Measurements from ENCODE around the gene CASKIN2. TPM values are rescaled to one million over a fixed set of nuclear protein-coding genes. Genes with fewer than 3 reads are reported as not detected.

Gene CASKIN2
- total and polyA plus RNA-seq, 9 donors, result 11.4 to 27.9 (median 23.8) TPM

DNA sequence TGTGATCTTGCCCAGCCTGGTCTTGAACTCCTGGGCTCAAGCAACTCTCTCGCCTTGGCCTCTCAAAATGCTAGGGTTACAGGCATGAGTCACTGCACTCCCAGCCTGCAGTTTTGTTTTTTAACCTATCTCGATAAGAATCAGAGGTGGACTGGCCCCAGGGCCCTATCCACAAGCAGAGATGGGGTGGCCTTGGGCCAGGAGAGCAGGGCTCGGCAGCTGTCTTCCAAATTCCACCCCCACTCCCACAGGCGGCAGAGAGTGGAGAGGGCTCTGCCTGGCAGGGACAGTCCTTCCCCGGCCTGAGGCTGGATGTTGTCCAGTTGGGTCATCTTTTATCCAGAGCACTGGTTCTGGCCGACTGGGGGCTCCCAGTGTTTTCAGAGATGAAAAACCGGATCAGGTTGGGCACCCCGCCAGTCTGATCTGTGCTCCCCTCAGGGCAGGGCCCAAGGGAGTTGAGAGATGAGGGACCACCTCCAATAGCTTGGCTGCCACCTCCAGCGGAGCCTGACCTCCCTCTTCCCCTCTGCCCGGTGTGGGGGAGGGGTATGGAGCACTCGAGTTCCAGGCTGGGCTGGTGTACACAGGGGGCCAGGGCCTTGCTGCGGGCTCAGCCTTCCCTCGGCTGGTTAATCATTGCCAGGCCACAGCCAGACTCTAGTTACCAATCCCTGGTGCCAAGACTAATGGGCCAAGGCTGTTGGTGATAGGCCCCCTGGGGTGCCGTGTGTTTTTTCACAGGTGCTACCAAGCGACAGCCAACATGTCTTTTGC, 41.9 kb upstream of the CASKIN2 start:
- peak; percentile 60 for DNase-seq
- no peaks in the 10 kb centered on the region for H3K9me3 ChIP-seq (replicated peaks; ENCODE audit: control insufficient read depth, low read depth, low read length)
- H3K27ac ChIP-seq (ENCODE audit: low read length), result peak overlapping the region; percentile 79
- WGBS (ENCODE audit: insufficient coverage), result 48% methylated on average over 10 of the region's 15 CpGs
- H3K4me1 ChIP-seq (ENCODE audit: control insufficient read depth, insufficient read depth, low read length), result peaks cover 41% of the 10 kb centered on the region
- no peaks in the 10 kb centered on the region for H3K27me3 ChIP-seq (ENCODE audit: control insufficient read depth, insufficient read depth, low read length)
- no peak overlapping the region for H3K4me3 ChIP-seq (ENCODE audit: low read length)
- H3K36me3 ChIP-seq (ENCODE audit: control insufficient read depth, insufficient read depth, low read length), result no peaks in the 10 kb centered on the region

DNA sequence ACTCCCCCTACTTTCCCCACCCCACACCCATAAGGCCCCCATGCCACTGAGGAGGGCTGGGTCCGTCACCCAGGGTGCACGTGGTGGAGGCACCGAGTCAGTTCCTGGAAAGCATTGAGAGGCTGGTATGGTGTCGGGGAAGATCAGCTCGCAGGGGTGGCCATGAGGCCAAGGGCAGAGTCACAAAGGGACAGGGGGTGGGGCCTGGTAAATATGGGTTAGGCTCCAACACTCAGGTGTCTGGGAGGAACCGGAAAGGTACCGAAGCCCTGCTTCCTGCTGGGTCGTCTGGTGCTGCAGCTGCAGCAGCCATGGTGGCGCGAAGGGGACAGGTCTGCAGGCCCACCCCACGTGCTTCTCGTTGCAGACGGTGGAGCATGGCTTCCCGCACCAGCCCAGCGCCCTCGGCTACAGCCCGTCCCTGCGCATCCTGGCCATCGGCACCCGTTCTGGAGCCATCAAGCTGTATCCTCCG, 40.4 kb upstream of the CASKIN2 start:
- Histone ChIP-seq H3K27me3 (ENCODE audit: control insufficient read depth, insufficient read depth, low read length) (no peaks in the 10 kb centered on the region), H3K27ac (ENCODE audit: low read length) (no peak overlapping the region), H3K36me3 (ENCODE audit: control insufficient read depth, insufficient read depth, low read length) (no peaks in the 10 kb centered on the region), H3K4me1 (ENCODE audit: control insufficient read depth, insufficient read depth, low read length) (peaks cover 41% of the 10 kb centered on the region), H3K4me3 (ENCODE audit: low read length) (no peak overlapping the region), H3K9me3 (replicated peaks; ENCODE audit: control insufficient read depth, low read depth, low read length) (no peaks in the 10 kb centered on the region)
- 89% methylated on average over 21 of the region's 21 CpGs for WGBS (ENCODE audit: insufficient coverage)
- DNase-seq, result no peak

DNA sequence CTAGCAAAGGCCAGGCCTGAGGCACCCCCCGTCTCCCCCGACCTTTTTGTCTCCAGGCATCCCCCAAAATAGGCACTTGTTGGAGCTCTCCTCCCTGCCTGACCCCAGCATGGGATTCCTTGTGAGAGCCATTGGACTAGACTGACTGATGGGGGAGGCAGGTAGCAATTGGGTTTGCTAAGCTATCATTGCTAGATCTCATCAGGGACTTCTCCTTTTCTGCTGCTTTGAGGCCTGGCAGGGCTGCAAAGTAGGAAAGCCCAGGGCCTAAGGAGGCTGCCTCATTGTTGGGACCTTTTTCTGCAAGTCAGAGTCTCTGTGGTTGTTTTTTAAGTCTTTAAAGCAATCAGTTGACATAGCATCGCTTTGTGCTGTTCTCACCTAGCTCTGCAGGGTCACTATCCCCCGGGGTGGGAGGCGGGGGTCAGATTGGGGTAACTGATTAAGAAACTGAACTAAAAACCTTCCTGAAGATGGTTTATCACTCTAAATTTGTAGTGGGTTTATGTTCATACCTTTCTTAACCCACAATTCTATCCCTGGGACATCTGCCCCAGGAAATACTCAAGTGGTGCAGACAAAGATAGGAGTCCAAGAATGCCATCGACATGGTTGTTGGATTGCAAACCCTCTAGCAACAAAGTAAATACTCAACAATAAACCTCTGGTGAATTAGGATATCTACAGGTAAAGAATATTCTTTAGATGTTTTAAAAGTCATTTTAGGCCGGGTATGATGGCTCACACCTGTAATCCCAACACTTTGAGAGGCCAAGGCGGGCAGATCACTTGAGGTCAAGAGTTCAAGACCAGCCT, 38.2 kb upstream of the CASKIN2 start:
- H3K9me3 ChIP-seq (replicated peaks; ENCODE audit: control insufficient read depth, low read depth, low read length), result no peaks in the 10 kb centered on the region
- no peak for DNase-seq

DNA sequence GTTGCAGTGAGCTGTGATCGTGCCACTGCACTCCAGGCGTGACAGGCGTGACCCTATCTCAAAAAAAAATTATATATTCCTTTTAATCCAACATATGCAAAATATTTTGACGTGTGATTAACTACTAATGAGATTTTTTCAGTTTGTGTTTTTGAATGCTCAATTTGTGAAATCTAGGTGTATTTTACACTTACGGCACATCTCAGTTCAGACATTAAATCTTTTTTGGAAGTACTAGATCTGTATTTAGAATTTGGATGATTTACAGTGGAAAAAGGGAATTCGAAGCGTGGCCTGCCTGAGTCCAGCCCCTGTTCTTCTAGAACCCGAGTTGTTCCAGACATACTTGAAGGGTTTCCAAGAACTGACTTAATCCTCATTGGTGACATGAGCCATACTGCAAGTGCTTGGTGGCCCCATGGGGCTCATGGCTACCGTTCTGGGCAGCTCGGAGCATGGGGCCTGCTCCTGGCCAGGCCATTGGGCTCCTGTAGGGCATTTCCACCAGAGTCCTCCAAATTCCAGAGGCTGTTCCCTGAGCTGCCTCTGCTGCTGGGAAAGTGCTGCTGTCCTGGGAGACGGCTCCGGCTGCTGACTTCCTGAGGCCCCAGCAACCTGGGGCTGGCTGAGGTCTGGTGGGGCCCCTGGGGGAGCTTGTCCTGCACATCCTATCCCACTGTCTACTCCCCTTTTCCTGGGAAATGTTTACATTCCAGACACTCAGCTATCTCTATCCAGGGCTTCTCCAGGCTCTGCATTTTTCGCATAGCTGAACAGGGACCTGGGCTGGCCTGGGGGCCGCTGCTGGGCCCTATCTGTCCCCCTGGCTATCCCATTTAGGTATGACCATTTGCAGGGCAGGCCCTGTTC, 37.3 kb upstream of the CASKIN2 start:
- peak; percentile 45 for DNase-seq
- H3K27me3 ChIP-seq (ENCODE audit: control insufficient read depth, insufficient read depth, low read length), result no peaks in the 10 kb centered on the region
- H3K9me3 ChIP-seq (replicated peaks; ENCODE audit: control insufficient read depth, low read depth, low read length), result no peaks in the 10 kb centered on the region
- peak overlapping the region; percentile 72 for H3K27ac ChIP-seq (ENCODE audit: low read length)
- H3K4me3 ChIP-seq (ENCODE audit: low read length), result no peak overlapping the region
- 28% methylated on average over 9 of the region's 14 CpGs for WGBS (ENCODE audit: insufficient coverage)
- H3K36me3 ChIP-seq (ENCODE audit: control insufficient read depth, insufficient read depth, low read length), result no peaks in the 10 kb centered on the region
- H3K4me1 ChIP-seq (ENCODE audit: control insufficient read depth, insufficient read depth, low read length), result peaks cover 44% of the 10 kb centered on the region

More for the DNA sequence above, 38.2 kb upstream of the CASKIN2 start:
- H3K4me1 ChIP-seq (ENCODE audit: control insufficient read depth, insufficient read depth, low read length), result peaks cover 53% of the 10 kb centered on the region
- H3K27me3 ChIP-seq (ENCODE audit: control insufficient read depth, insufficient read depth, low read length), result no peaks in the 10 kb centered on the region
- 85% methylated on average over 4 of the region's 8 CpGs for WGBS (ENCODE audit: insufficient coverage)
- H3K27ac ChIP-seq (ENCODE audit: low read length), result peak overlapping the region; percentile 72
- H3K36me3 ChIP-seq (ENCODE audit: control insufficient read depth, insufficient read depth, low read length), result no peaks in the 10 kb centered on the region
- H3K4me3 ChIP-seq (ENCODE audit: low read length), result no peak overlapping the region

DNA sequence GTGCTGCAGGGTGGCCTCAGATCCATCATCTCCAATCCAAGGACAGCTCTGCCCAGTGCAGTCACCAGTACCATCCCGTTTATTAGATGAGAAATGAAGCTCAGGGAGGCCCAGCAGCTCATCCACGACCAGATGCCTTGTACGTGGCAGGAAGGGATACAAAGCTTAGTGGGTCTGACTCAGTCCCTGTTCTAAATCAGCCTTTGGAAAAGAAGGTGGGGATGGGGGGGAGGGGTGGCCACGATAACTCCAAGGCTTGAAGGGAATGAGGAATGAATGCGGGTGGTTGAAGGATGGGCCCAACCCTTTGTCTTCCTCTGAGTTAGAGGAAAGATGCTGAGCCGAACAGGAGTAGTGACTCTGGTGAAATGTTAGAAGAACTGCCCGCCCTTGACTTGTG, 35.9 kb upstream of the CASKIN2 start:
- Histone ChIP-seq H3K4me1 (ENCODE audit: control insufficient read depth, insufficient read depth, low read length) (peaks cover 30% of the 10 kb centered on the region), H3K9me3 (replicated peaks; ENCODE audit: control insufficient read depth, low read depth, low read length) (no peaks in the 10 kb centered on the region), H3K27ac (ENCODE audit: low read length) (no peak overlapping the region), H3K4me3 (ENCODE audit: low read length) (no peak overlapping the region), H3K36me3 (ENCODE audit: control insufficient read depth, insufficient read depth, low read length) (no peaks in the 10 kb centered on the region), H3K27me3 (ENCODE audit: control insufficient read depth, insufficient read depth, low read length) (no peaks in the 10 kb centered on the region)
- WGBS (ENCODE audit: insufficient coverage), result 76% methylated on average over 6 of the region's 7 CpGs
- DNase-seq, result no peak

DNA sequence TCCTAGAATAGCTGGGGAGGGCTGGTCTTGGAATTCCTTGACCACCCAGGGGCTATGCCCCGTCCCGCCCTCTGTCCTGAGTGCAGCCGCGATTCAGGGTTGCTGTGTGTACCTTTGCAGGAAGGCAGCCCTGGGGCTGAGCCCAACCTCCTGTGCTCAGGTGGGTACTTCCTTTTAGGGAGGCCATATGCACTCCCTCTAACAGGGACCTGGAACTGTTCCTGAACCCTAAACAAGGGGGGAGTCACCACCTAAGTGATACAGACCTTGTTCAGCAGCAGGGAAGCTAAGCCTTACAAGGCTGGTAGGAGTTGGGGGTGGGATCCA, 34.8 kb upstream of the CASKIN2 start:
- Histone ChIP-seq H3K27ac (ENCODE audit: low read length) (peak overlapping the region; percentile 74), H3K9me3 (replicated peaks; ENCODE audit: control insufficient read depth, low read depth, low read length) (no peaks in the 10 kb centered on the region), H3K4me1 (ENCODE audit: control insufficient read depth, insufficient read depth, low read length) (peaks cover 29% of the 10 kb centered on the region), H3K4me3 (ENCODE audit: low read length) (no peak overlapping the region), H3K27me3 (ENCODE audit: control insufficient read depth, insufficient read depth, low read length) (no peaks in the 10 kb centered on the region), H3K36me3 (ENCODE audit: control insufficient read depth, insufficient read depth, low read length) (no peaks in the 10 kb centered on the region)
- DNase-seq, result no peak
- 43% methylated on average over 2 of the region's 4 CpGs for WGBS (ENCODE audit: insufficient coverage)

DNA sequence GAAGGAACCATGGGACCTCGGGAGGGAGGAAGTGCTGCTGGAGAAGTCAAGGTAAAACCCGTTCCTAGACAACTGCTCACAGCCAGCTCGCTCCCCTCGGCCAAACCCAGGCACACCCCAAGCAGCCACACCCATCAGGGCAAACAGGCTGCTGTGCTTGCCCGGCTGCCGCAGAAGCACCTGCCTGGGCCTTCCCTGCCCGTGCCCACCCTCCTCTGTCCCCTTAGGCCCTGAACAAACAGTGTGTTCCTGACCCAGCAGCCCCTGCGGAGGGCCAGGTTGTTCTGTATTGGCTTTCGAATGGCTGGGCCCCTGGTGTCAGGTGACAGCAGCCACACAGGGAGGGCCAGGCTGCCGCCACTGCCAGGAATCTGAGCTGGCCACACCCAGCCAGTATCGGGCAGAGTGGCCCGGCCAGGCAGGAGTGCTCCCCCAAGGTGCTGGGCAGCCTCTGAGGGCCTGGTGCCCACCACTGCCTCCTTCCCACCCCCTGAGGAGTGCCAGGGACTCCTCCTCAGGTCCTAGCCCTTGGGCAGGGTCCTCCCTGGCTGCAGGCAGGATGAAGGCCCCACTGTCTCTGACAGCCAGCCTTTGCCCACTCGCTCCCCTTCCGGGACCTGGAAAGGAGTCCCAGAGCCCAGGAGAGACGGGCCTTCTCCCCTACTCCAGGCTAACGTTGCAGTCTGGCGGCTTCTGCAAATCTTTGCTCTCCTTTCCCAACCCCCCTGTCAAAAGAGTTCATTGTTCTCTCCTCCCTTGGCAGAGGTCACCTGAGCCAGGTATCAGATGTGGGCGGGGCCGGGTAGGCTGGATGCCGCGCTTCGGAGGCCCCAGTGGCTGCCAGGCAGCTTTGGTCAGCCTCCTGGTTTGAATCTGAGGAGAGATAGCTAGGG, 34.2 kb upstream of the CASKIN2 start:
- WGBS (ENCODE audit: insufficient coverage), result 32% methylated on average over 11 of the region's 22 CpGs
- H3K36me3 ChIP-seq (ENCODE audit: control insufficient read depth, insufficient read depth, low read length), result no peaks in the 10 kb centered on the region
- no peaks in the 10 kb centered on the region for H3K27me3 ChIP-seq (ENCODE audit: control insufficient read depth, insufficient read depth, low read length)
- no peaks in the 10 kb centered on the region for H3K9me3 ChIP-seq (replicated peaks; ENCODE audit: control insufficient read depth, low read depth, low read length)
- H3K27ac ChIP-seq (ENCODE audit: low read length), result peak overlapping the region; percentile 74
- no peak overlapping the region for H3K4me3 ChIP-seq (ENCODE audit: low read length)
- DNase-seq, result peak; percentile 53
- peaks cover 29% of the 10 kb centered on the region for H3K4me1 ChIP-seq (ENCODE audit: control insufficient read depth, insufficient read depth, low read length)

DNA sequence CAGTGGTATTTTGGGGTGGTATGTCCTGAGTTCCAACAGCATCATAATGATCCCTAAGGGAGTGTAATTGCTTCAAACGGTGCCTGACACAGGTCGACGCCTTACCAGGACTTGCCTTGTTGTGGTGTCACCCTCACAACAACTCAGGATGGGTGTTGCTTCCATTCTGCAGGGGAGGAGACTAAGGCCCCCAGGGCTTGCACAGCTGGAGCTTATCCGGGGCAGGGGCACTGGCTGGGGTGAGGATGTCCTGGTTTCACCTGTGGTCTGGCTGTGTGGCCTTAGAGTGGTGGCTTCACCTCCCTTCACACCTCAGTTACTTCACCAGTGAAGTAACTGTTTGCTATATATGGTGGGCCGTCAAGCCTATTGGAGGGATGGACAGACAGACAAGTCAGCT, 33.5 kb upstream of the CASKIN2 start:
- Histone ChIP-seq H3K27ac (ENCODE audit: low read length) (peak overlapping the region; percentile 74), H3K4me3 (ENCODE audit: low read length) (no peak overlapping the region)

DNA sequence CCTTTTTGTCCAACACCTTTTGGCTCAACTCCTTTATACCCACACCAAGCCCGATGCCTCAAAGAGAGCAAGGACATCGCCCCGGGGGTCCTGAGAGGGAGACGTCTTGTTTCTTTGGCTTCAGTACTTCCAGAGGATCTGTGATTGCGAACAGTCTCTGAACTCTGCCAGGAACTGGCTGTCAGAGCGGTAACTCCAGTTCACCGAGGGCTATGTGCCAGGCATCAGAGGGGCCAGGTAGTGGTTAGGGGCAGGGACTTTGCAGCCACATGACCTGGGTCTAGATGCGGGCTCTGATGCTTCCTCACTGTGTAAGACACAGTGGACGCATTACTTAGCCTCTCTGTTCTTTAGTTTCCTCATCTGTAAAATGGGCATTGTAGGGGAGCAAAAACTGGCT, 31.8 kb upstream of the CASKIN2 start:
- H3K36me3 ChIP-seq (ENCODE audit: control insufficient read depth, insufficient read depth, low read length), result no peaks in the 10 kb centered on the region
- 69% methylated on average over 5 of the region's 9 CpGs for WGBS (ENCODE audit: insufficient coverage)
- DNase-seq, result no peak

More for the DNA sequence above, 33.5 kb upstream of the CASKIN2 start:
- DNase-seq, result no peak
- WGBS (ENCODE audit: insufficient coverage), result 60% methylated on average over 3 of the region's 5 CpGs
- Histone ChIP-seq H3K36me3 (ENCODE audit: control insufficient read depth, insufficient read depth, low read length) (no peaks in the 10 kb centered on the region), H3K4me1 (ENCODE audit: control insufficient read depth, insufficient read depth, low read length) (peaks cover 31% of the 10 kb centered on the region), H3K9me3 (replicated peaks; ENCODE audit: control insufficient read depth, low read depth, low read length) (no peaks in the 10 kb centered on the region), H3K27me3 (ENCODE audit: control insufficient read depth, insufficient read depth, low read length) (no peaks in the 10 kb centered on the region)

More for the DNA sequence above, 31.8 kb upstream of the CASKIN2 start:
- Histone ChIP-seq H3K9me3 (replicated peaks; ENCODE audit: control insufficient read depth, low read depth, low read length) (no peaks in the 10 kb centered on the region), H3K4me1 (ENCODE audit: control insufficient read depth, insufficient read depth, low read length) (peaks cover 17% of the 10 kb centered on the region), H3K4me3 (ENCODE audit: low read length) (no peak overlapping the region), H3K27ac (ENCODE audit: low read length) (no peak overlapping the region), H3K27me3 (ENCODE audit: control insufficient read depth, insufficient read depth, low read length) (no peaks in the 10 kb centered on the region)
